Left ventricle myocardium inferior (tissue), 1 donor: ENCODE data around the gene SLC2A3. TPM values are rescaled to one million over a fixed set of nuclear protein-coding genes. Genes with fewer than 3 reads are reported as not detected.
"Not testable (repeated sequence)": the region's sequence is repeated elsewhere in the genome, so short reads cannot be mapped to it uniquely, and the experiment has no call there.

ENCODE experiments used
- DNase-seq: peaks from one replicate; pipeline ENCODE4 v3.0.0-alpha.2; 2020
- H3K27ac ChIP-seq: fragments of 200-600 bp; replicated peaks from 2 replicates; pipeline ENCODE4 v1.8.0; 2021
- H3K27me3 ChIP-seq: fragments of 200-600 bp; 2 replicates; pipeline ENCODE4 v1.8.0; 2021; ENCODE audit warnings: low read depth
- H3K36me3 ChIP-seq: fragments of 200-600 bp; 2 replicates; pipeline ENCODE4 v1.8.0; 2021
- H3K4me1 ChIP-seq: fragments of 200-600 bp; 2 replicates; pipeline ENCODE4 v1.8.0; 2021
- H3K4me3 ChIP-seq: fragments of 200-600 bp; 2 replicates; pipeline ENCODE4 v1.8.0; 2021; ENCODE audit warnings: mild to moderate bottlenecking, moderate library complexity
- H3K9me3 ChIP-seq: fragments of 200-600 bp; replicated peaks from 2 replicates; pipeline ENCODE4 v1.8.0; 2021
- intact Hi-C: fragments of 100-400 bp; cut with micrococcal nuclease; formaldehyde crosslinking; loops from one replicate; pipeline ENCODE4 v1.11.0; 2022
- long read RNA-seq: library from polyadenylated mRNA; unstranded; transcript quantifications from one replicate; pipeline ENCODE4 v2.0.0, GENCODE V29; 2021
- total RNA-seq: library from RNA; stranded (reverse); fragmentation: NEBNext Ultra II Directional; extraction: Animal tissue kit (Norgen Biotek cat#: 25700); gene quantifications from one replicate; pipeline ENCODE4 v1.2.1, GENCODE V29; 2021
- TF ChIP-seq, protein P1 (sequence below): fragments of 200-600 bp; IDR thresholded peaks from 2 replicates; pipeline ENCODE4 v1.8.0; 2021; ENCODE audit warnings: antibody characterized with exemption, mild to moderate bottlenecking, borderline replicate concordance
- donor health status: DM: no; HTN: yes; CAD: no; lungs with severe emphysema.

SLC2A3 gene
- total RNA-seq, result 13.7 TPM
- long read RNA-seq, full-length matches to known transcripts, result 4 of 4 reads
- long read RNA-seq, partial matches to known transcripts, result 0 of 4 reads
- long read RNA-seq, other reads (novel, unspliced or antisense), result 0 of 4 reads

DNA sequence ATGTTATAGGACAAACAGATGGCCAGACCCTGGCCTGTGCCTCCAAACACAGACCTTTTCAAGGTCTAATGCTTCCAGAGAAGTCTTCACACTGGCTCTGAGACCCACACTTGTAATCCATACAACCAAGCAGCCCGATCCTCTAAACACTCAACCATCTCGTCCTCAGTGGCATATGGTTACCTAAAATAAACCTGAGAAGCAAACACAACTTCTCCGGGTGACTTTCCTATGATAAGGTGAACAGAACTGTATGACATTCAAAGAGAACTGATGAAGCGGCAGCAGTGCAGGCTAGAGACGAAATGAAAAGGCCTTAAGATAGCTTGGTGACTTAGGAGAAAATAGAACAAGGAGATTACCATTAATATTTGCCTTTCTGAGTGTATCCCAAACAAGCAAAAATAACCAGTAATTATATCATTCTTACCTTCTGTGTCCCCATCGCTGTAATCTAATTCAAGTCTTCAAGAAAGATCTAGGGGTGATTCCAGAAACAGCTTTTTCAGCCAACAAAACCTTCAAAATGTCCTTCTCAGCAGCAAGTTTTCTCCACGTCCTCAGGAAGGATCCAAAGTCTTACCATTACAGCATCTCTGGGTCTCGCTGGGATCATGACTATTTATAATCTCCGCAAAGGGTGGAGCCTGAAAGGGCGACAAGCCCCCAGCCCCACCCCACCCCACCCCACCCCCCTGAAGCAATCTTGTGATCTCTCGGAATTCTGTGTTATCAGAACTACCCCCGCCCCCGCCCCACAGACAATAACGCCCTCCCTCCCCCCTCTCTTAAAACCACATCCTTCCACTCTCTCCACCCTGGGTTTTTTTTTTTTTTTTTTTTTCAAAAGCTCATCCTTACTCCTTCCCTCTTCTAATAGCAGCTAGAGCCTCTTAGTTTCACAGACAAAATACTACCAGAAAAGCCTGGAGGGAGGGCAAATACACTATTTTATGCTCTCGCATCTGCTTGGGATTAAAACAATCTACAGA, at the start of gene SLC2A3:
Gene SLC2A3, minus strand, starts transcription at position 598 of the 992 bp plus-strand sequence. Its CDS starts 153 bp downstream, at position 445.
- peak; percentile 39 for DNase-seq
- Histone ChIP-seq H3K9me3 (no peaks in the 10 kb centered on the region), H3K36me3 (peaks cover 22% of the 10 kb centered on the region), H3K27me3 (peaks cover 9% of the 10 kb centered on the region), H3K4me1 (peaks cover 40% of the 10 kb centered on the region), H3K4me3 (peak within 1 kb of the TSS; percentile 75), H3K27ac (peak within 1 kb of the TSS; percentile 91)
- intact Hi-C loops, result no loop called here
- TF ChIP-seq, protein P1, sequence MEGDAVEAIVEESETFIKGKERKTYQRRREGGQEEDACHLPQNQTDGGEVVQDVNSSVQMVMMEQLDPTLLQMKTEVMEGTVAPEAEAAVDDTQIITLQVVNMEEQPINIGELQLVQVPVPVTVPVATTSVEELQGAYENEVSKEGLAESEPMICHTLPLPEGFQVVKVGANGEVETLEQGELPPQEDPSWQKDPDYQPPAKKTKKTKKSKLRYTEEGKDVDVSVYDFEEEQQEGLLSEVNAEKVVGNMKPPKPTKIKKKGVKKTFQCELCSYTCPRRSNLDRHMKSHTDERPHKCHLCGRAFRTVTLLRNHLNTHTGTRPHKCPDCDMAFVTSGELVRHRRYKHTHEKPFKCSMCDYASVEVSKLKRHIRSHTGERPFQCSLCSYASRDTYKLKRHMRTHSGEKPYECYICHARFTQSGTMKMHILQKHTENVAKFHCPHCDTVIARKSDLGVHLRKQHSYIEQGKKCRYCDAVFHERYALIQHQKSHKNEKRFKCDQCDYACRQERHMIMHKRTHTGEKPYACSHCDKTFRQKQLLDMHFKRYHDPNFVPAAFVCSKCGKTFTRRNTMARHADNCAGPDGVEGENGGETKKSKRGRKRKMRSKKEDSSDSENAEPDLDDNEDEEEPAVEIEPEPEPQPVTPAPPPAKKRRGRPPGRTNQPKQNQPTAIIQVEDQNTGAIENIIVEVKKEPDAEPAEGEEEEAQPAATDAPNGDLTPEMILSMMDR, result no peak

DNA sequence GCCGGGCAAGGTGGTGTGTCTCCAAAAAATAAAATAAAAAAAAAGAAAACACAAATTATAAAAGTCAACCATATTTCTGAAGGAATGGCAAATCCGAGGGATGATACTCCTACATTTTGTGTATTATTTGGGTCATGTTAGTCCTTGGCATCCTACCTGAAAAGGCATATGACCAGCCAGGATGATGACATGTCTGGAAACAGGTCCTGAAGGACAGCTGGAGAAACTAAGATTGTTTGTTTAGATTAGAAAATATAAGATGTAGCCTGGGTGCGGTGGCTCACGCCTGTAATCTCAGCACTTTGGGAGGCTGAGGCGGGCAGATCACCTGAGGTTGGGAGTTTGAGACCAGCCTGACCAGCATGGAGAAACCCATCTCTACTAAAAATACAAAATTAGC, 48.9 kb upstream of the SLC2A3 start:
- H3K27ac ChIP-seq, result no peak overlapping the region
- DNase-seq, result no peak
- no peaks in the 10 kb centered on the region for H3K27me3 ChIP-seq
- TF ChIP-seq, protein P1, result no peak
- H3K36me3 ChIP-seq, result no peaks in the 10 kb centered on the region
- intact Hi-C loops, result no loop called here
- no peaks in the 10 kb centered on the region for H3K4me1 ChIP-seq
- no peaks in the 10 kb centered on the region for H3K9me3 ChIP-seq
- H3K4me3 ChIP-seq, result no peak overlapping the region

DNA sequence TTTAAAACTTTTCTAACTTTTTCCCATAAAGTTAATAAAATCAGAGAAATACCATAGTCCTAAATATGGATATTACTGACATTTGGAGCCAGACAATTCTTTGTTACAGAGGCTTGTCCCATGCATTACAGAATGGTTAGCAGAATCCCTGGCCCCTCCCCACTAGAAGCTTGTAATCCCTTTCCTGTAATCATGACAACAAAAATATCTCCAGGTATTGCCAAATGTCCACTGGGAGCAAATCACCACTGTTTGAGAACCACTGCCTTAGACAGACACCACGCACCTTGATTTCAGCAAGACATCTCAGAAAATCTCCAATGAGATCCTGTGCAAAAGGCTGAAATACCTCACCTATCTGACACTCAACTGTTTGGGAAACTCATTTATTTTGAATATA, 47.5 kb upstream of the SLC2A3 start:
- H3K27me3 ChIP-seq, H3K4me3 ChIP-seq, intact Hi-C loops, H3K4me1 ChIP-seq, H3K9me3 ChIP-seq, H3K36me3 ChIP-seq, DNase-seq, H3K27ac ChIP-seq: not testable (repeated sequence)

DNA sequence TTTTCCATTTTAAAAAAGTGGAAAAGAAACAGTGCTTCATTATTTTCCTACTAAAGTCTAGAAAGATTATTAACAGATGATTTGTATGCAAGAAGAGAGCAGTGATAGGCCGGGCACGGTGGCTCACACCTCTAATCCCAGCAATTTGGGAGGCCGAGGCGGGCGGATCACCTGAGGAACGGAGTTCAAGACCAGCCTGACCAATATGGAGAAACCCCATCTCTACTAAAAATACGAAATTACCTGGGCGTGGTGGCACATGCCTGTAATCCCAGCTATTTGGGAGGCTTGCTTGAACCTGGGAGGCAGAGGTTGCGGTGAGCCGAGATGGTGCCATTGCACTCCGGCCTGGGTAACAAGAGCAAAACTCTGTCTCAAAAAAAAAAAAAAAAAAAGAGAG, 47.0 kb upstream of the SLC2A3 start:
- intact Hi-C loops, H3K27ac ChIP-seq, H3K27me3 ChIP-seq, H3K9me3 ChIP-seq, H3K36me3 ChIP-seq, H3K4me3 ChIP-seq, DNase-seq, H3K4me1 ChIP-seq: not testable (repeated sequence)

DNA sequence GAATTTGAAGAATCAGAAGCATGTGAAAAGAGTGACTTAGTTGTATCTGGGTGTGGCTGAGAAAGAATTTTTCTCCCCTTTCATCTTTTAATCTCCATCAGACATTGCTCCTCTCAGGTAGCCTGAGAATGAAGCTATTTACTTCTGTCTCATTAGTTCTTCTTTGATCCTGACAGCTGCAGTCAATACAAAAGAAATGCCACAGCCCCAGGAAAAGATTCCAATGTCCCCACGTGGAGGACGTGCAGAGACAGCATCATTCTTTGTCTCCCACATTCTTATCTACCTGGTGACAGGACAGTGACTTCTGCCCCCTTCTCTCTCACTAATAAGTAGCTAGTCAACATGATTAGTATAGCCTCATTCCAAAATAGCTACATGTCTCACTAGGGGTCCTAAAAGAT, 46.3 kb upstream of the SLC2A3 start:
- H3K27ac ChIP-seq, H3K4me1 ChIP-seq, H3K27me3 ChIP-seq, intact Hi-C loops, H3K4me3 ChIP-seq, H3K36me3 ChIP-seq, DNase-seq, H3K9me3 ChIP-seq: not testable (repeated sequence)

GRCh38 chr12:7981446-7981845, 45.5 kb upstream of the SLC2A3 start:
- DNase-seq, result no peak
- Histone ChIP-seq H3K27me3 (no peaks in the 10 kb centered on the region), H3K36me3 (no peaks in the 10 kb centered on the region), H3K27ac (no peak overlapping the region), H3K9me3 (no peaks in the 10 kb centered on the region), H3K4me1 (no peaks in the 10 kb centered on the region), H3K4me3 (no peak overlapping the region)
- intact Hi-C loops, result no loop called here
- TF ChIP-seq, protein P1, result no peak

- H3K36me3 ChIP-seq, H3K9me3 ChIP-seq, DNase-seq, H3K4me1 ChIP-seq, intact Hi-C loops, H3K4me3 ChIP-seq, H3K27ac ChIP-seq, H3K27me3 ChIP-seq: not testable (repeated sequence)
Observed at GRCh38 chr12:7977351-7978124, 41.6 kb upstream of the SLC2A3 start.
